Inferior parietal cortex (tissue), 1 donor: ENCODE data around the gene TMEM91.
"Not testable (repeated sequence)": the region's sequence is repeated elsewhere in the genome, so short reads cannot be mapped to it uniquely, and the experiment has no call there.

Experiments
- DNase-seq: peaks from one replicate; pipeline ENCODE4 v3.0.0-alpha.2; 2016; ENCODE audit errors: extremely low spot score

The TMEM91 gene

DNA sequence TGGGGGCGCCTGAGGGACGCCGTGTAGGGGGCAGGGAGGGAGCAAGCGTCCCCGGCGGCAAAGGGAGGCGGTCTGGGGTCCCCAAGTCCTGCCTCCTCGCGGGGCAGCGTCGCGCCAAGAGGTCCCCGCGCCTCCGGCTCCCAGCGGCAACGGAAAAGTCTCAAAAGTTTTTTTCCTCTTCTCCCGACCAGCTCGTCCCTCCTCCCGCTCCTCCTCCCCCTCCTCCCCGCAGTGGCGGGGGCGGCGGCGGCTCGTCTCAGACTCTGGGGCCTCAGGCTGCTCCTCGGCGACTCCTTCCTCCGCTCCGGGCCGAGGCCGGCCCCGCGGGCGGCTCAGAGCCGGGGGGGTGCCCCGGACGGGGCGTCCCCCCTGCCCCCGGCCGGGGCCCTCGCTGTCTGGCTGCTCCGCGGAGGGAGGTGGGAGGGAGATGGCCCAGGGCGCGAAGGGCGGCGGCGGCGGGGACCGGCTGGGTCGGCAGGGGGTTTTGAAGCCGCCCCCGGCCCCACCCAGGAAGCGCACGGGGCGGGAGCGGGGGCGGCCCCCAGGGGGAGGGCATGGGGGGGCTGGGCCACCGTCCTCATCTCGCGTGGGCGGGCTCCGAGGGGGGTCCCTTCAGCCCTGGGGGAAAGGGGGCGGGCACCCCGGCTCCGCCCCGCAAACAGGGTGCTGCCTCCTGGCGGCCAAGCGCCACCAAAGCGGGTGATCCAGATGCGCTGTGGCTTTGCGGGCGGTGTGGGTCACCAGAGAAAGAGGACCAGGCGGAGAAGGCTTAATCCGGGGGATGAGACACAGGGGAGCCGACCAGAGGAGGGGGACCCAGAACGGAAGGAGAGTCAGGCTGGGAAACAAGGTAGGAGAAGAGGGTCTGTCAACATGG is 22.6 kb upstream of the TMEM91 start, which contains the start of gene TGFB1:
Gene TGFB1, minus strand, starts transcription at position 457 of the 877 bp plus-strand sequence. CDS start 878 bp downstream, outside the sequence.
- peak; percentile 40 for DNase-seq

DNA sequence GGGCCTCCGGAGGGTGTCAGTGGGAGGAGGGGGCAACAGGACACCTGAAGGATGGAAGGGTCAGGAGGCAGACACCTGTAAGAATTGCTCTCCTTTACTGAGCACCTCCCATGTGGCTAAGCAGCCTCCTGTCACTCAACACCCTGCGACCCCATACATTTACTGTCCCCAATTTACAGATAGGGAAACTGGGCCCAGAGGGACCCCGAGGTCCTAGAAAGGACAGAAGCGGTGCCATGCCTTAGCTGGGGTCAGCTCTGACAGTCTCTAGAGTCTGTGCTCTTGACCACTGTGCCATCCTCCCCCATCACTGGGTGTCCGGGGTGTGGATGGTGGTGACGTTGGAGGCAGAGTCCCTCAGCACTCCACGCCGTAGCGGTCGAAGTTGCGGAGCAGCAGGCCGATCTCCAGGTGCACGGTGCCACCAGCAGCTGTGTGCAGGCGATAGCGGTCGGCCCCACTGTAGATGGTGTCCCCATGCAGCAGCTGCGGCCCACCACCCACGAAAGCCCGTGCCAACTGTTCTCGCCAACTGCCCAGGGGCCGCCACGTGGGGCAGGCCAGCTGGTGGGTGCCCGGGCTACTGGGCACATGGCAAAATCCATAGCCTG is 21.9 kb upstream of the TMEM91 start:
- no peak for DNase-seq

DNA sequence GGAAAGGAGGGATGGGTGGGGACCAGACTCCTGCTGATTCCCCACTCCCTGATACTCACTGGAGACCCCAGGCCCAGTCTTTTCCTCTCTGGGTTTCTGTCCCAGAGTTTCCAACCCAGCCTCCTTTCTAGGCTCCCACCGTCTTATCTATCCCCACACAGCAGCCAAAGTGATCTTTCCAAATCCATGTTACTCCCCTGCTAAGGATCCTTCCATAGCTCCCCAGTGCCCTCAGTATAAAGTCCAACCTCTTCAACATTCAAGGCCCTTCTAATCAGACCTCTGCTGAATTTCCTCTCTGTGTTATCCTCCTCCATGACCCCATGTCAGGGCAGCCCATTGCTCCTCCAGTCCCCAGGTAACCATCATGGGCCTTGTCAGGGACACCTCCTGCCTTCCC is 21.3 kb upstream of the TMEM91 start:
- no peak for DNase-seq

DNA sequence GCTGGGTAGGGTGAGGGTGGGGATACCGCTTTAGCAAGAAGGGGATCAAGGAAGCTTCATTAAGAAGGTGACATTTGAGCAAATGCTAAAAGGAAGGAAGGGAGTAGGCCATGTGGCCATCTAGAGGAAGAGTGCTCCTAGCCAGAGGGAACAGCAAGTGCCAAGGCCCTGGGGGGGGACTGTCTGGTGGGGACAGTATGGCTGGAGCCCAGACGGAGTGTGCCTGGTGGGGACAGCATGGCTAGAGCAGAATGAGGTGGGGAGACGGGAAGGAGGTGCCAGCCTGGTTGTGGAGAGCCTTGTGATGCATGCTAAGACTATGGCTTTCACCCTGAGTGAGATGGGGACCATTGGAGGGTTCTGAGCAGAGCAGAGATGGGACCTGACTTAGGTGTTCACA is 20.5 kb upstream of the TMEM91 start:
- no peak for DNase-seq

DNA sequence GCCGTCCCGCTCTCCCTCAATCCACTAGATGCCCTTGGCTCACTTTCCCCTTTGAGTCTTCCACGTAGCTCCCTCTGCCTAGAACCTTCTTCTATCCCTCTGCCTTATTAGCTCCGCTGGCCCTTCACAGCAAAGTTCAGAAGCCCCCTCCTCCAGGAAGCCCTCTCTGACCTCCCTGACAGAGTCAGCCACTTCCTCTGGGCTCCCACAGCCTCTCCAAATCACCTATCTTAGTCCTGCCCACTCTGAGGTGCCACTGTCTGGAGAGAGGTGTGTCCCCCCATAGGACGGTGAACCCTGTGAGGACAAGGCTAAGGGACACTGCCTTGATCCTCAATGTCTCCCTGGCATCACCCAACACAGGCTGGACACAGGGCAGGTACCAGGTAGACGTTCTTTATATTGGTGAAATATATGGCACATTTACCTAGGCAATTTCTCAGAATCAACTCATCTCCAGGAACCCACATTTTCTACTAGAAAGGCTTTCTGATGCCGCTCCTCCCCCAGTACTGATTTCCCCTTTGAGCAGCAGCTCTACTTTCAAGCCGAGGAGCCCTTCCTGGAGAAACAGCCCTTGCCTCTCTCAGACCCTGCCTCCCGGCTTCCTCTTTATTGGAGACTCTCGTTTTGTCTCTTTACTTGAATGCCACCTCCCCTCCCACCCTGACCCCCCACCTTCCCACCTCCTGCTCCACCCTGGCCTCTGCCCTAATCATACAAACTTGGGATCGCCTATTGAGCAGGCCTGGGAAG is 19.2 kb upstream of the TMEM91 start:
- DNase-seq, result no peak

DNA sequence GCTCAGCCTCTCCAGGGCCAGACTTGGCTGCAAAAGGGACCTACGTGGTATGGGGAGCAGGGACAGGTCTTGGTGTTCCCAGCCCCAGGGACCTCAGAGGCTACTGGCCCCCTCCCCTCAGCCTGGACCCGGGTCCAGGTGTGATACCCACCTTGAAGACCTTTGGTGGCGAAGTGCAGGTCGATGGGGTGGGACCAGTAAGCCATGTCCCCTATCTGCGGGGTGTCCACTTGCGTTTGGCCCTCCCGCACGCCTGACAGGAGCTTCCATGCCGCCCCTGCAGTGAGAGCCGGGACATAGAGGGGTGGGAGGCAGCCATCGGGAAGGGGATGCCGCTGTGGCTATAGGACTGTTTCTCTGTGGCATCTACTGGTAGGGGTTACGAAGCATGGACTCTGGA is 18.6 kb upstream of the TMEM91 start:
- DNase-seq, result no peak

DNA sequence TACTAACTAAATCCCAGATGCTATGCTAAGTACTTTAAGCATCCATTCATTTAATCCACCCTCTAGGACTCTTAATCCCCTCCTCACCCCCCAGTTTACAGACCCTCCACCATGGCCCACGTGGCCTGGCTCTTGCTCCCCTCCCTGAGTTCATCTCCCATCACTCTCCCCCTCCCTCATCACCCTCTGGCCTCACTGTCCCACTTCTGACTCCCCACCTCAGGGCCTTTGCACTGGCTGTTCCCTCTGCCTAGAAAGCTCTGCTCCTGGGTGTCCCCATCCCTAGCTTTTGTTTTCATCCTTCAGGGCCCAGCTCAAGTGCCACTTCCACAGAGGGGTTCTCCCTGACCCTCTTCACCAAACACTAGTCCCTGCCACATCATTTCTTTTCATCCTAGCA is 16.6 kb upstream of the TMEM91 start:
- no peak for DNase-seq

DNA sequence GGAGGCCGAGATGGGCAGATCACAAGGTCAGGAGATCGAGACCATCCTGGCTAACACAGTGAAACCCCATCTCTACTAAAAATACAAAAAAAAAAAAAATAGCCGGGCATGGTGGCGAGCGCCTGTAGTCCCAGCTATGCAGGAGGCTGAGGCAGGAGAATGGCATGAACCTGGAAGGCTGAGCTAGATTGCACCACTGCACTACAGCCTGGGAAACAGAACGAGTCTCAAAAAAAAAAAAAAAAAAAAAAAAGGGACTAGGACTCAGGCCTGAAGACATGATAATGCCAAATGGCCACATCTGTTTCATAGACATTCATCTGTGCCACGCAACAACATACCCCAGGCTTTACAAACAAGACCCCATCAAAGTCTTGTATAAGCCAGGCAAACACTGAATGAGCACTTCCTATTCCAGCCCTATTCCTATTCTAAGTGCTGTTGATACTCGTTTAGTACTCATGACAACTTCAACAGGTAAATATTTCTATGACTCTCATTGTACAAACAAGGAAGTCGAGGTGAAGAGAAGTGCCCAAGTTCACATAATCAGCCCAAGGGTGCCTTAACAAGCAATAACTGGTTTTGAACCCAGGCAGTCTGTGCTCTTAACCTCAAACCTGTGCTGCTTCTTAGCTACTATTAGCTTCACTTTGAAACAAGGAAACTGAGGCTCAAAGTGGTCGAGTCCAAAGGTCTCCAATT is 14.0 kb upstream of the TMEM91 start:
- no peak for DNase-seq

DNA sequence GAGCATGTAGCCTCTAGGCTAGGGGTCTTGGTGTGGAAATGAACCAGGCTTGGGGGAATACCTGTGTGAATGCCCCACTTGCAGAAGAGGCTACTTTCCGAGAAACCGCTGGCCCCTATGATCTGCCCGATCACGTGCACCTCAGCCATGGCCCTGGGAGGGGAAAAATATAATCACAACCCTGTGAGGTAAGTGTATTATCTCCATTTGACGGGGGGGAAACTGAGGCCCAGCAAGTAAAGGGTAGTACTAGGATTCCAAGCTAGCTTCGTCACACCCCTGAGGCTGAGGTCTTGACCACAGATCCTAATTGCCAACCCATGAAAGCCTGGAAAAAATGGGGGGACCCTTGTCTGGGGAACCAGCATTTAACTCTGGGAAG is 13.0 kb upstream of the TMEM91 start:
- DNase-seq, result peak; percentile 30

DNA sequence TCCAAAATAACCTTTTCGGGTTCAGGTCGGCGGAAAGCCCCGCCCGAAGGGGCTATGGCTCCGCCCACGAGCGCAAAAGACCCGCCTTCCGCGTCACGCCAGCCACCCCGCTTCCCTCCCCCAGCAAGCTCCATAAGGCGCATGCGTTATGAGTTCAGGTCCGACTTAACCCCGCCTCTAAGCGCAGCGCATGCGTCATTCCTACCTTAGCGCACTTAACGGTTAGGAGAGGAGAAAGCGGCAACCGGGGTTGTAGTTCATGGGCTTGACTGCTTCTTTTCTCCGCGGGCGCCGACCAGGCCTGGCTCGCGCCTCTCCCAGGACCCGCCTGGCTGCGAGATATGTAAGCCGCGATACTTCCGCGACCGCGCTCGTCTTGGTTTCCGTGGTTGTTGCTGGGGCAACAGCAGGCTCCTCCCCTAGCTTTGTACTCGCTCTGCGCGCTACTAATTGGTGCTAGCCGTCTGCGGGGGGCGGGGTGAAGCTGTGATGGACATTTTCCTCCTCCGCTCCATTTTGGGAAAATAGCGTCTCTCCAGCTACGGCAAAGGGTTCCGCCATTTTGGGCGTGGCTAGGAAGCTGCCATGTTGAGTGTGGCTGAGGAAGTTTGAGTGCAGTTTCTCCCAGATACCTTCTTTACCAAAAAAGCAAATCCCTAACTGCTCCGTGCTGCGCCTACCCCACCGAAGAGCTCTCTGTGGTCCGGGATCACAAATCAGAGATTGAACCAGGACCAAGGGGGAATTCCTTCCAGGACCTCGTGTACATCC is 12.4 kb upstream of the TMEM91 start, which contains the start of gene B9D2:
Gene B9D2, minus strand, starts transcription at position 397 of the 771 bp plus-strand sequence. CDS start 630 bp downstream, outside the sequence.
- peak; percentile 98 for DNase-seq

DNA sequence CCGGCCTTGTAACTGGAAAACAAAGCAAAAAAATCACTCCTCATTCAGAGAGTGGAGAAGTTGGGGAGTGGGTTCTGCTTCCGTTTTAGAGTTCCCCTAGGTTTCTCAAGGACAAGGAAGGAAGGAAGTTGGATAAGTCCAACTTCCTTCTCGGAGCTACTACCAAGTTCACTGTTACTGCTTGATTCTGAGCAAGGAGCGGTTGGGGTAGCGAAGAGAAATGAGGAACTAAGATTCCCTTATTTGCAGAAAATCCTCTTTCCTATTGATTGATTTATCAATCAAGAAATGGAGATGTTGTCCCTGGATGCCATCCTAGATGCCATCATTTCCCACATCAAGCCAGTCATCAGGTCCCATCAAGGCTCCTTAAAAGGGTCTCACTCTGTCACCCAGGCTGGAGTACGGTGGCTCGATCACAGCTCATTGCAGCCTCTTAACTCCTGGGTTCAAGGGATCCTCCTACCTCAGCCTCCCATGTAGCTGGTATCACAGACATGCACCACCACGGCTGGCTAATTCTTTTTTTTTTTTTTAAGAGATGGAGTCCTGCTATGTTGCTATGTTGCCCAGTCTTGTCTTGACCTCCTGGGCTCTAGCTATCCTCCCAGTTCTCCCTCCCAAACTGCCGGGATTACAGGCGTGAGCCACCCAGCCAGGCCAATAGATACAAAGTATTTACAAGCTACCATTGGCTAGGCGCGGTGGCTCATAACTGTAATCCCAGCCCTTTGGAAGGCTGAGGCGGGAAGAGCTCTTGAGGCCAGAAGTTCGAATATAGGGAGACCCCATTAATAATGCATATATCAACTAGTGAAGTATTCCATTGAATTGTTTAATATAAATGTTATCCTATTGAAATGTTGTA is 11.6 kb upstream of the TMEM91 start:
- DNase-seq, result no peak

DNA sequence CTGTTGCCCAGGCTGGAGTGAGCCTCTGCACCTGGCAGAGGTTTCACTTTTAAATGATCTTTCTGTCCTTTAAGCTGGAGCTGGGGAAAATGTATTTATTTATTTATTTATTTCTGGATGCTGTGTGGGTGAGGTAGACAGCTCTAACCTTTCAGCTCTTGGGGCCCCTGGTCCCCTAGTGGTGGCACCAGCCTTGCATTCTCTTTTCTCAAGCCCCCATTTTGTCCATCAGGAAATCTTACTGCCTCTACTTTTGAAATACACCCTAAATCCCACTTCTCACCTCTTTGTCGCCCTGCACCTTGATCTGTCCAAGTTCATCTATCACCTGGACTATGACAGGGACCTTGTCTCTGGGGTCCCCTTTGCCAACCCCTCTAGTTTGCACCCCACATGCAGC is 10.2 kb upstream of the TMEM91 start:
- no peak for DNase-seq

DNA sequence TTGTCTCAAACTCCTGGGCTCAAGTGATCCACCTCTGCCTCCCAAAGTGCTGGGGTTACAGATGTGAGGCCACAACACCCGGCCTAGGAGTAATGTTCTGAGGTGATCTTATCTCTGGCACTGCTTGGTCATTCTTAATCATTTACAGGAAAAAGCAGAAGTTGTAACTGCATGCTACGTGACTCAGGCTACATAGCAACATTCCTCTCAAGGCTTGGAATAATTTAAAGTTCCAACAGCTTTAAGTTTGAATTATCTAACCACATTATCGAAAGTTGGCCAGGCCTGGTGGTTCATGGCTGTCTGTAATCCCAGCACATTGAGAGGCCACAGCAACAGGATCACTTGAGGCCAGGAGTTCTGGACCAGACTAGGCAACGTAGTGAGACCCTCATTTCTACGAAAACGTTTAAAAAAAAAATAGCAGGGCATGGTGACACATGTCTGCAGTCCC is 8.5 kb upstream of the TMEM91 start:
- DNase-seq, result no peak

DNA sequence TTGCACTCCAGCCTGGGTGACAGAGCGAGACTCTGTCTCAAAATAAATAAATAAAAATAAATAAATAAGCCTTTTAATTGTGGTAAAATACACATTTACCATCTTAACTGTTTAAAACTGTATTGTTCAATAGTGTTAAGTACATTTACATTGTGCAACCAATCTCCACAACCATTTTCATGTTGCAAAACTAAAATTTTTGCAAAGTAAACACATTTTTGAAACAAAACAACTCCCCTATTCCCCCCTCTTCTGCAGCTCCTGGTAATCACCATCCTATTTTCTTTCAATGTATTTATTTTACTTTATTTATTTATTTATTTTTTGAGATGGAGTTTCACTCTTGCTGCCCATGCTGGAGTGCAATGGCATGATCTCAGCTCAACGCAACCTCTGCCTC is 6.6 kb upstream of the TMEM91 start:
- no peak for DNase-seq

DNA sequence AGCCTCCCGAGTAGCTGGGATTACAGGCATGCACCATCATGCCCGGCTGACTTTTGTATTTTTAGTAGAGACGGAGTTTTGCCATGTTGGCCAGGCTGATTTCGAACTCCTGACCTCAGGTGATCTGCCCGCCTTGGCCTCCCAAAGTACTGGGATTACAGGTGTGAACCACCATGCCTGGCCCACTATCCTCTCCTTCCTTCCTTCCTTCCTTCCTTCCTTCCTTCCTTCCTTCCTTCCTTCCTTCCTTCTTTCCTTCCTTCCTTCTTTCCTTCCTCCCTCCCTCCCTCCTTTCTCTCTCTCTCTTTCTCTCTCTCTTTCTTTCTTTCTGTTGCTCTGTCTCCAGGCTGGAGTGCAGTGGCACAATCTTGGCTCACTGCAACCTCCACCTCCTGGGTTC is 5.2 kb upstream of the TMEM91 start:
- not testable (repeated sequence) for DNase-seq

DNA sequence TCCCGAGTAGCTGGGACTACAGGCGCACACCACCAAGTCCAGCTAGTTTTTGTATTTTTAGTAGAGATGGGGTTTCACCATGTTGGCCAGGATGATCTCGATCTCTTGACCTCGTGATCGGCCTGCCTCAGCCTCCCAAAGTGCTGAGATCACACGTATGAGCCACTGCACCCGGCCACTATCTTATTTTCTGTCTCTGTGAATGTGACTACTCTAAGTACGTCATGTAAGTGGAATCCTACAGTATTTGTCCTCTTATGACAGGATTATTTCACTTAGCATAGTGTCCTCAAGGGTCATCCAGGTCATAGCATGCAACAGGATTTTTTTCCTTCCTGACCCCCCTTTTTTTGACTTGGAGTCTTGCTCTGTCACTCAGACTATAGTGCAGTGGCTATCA is 4.8 kb upstream of the TMEM91 start:
- DNase-seq, result no peak

DNA sequence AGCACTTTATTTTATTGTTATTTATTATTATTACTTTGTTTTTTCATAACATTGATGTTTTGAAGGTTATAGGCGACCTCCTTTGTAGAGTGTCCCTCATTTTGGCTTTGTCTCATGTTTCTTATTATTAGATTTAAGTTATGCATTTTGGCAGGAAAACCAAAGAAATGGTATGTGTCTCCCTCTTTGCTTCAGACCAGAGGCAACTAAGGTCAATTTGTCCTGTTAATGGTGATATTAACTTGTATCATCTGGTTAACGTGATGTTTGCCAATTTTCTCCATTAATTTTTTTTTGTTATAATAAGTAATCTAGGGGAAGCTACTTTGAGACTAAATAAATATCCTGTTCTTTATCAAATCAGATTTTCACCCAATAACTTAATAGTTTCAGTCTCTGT is 3.8 kb upstream of the TMEM91 start:
- DNase-seq, result no peak

DNA sequence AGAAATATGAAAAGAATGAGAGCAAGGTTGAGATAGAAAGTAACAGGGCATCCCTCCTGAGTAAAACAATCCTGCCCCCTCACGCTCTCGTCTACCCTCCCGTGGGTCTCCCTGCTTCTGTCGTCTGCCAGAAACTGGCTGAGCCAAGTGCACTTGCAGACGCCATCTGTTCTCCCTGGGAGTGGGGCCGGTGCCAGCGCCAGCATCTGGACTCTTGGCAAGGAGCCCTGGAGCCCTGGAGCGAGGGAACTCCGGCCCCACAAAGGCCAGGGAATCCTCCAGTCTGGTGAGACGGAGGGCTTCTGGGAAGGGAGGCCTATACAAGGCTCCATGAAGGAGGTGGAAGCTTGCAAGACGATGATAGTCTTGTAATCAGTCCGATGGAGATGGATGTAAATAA is 2.3 kb upstream of the TMEM91 start:
- DNase-seq, result peak; percentile 78

DNA sequence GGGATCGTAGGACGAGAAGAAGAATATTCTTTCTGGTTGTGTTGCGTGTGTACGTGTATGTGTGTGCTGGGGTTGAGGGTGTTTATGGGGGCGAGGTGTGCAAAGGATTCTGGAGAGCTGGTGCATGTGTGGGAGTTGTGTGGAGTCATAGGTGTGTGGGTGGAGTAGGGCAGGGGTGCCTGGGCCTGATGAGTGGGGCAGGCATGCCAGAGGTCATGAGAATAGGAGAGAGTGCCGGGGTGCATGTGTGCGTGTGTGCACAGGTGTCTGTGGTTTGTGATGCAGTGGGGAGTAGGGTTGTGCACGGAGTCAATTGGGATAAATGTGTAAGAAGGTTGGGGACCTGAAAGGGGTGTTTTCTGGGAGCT is 649 bp downstream of the TMEM91 start:
- DNase-seq, result no peak
